HL-60 (cell line): ENCODE results near the gene OSBP2.

Experiments used
- CTCF ChIP-seq: IDR thresholded peaks from one replicate; pipeline ENCODE4 v1.5.1; 2011; ENCODE audit warnings: low read length, control low read depth, inconsistent platforms; ENCODE audit not compliant: insufficient read depth
- GABPA ChIP-seq: IDR thresholded peaks from 2 replicates; pipeline ENCODE4 v1.6.1; 2012; ENCODE audit warnings: low read depth
- POLR2AphosphoS5 ChIP-seq: IDR thresholded peaks from 2 replicates; pipeline ENCODE4 v1.6.1; 2012; ENCODE audit warnings: low read depth
- SPI1 ChIP-seq: IDR thresholded peaks from 2 replicates; pipeline ENCODE4 v1.6.1; 2012; ENCODE audit warnings: low read depth, mild to moderate bottlenecking, borderline replicate concordance
- TF ChIP-seq, protein P1 (sequence below): IDR thresholded peaks from 2 replicates; pipeline ENCODE4 v1.6.1; 2012; ENCODE audit warnings: low read depth; ENCODE audit not compliant: insufficient replicate concordance

- TF ChIP-seq SPI1, result no peak
- no peak for TF ChIP-seq POLR2AphosphoS5
- no peak for TF ChIP-seq CTCF
- TF ChIP-seq, protein P1, sequence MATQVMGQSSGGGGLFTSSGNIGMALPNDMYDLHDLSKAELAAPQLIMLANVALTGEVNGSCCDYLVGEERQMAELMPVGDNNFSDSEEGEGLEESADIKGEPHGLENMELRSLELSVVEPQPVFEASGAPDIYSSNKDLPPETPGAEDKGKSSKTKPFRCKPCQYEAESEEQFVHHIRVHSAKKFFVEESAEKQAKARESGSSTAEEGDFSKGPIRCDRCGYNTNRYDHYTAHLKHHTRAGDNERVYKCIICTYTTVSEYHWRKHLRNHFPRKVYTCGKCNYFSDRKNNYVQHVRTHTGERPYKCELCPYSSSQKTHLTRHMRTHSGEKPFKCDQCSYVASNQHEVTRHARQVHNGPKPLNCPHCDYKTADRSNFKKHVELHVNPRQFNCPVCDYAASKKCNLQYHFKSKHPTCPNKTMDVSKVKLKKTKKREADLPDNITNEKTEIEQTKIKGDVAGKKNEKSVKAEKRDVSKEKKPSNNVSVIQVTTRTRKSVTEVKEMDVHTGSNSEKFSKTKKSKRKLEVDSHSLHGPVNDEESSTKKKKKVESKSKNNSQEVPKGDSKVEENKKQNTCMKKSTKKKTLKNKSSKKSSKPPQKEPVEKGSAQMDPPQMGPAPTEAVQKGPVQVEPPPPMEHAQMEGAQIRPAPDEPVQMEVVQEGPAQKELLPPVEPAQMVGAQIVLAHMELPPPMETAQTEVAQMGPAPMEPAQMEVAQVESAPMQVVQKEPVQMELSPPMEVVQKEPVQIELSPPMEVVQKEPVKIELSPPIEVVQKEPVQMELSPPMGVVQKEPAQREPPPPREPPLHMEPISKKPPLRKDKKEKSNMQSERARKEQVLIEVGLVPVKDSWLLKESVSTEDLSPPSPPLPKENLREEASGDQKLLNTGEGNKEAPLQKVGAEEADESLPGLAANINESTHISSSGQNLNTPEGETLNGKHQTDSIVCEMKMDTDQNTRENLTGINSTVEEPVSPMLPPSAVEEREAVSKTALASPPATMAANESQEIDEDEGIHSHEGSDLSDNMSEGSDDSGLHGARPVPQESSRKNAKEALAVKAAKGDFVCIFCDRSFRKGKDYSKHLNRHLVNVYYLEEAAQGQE, result no peak
- no peak for TF ChIP-seq GABPA
Observed at GRCh38 chr22:30825711-30826505, 131.2 kb downstream of the OSBP2 start.
